Endodermal cell (in vitro differentiated cells): ENCODE results near the gene VTI1A. TPM values are rescaled to one million over a fixed set of nuclear protein-coding genes. Genes with fewer than 3 reads are reported as not detected.

ENCODE experiments used
- DNase-seq: peaks from one replicate; pipeline ENCODE4 v3.0.0-alpha.2; 2017
- H3K27ac ChIP-seq: 2 replicates; pipeline ENCODE4 v1.5.1; 2013; ENCODE audit warnings: mild to moderate bottlenecking, low read depth, low read length, moderate library complexity
- H3K27me3 ChIP-seq: 2 replicates; pipeline ENCODE4 v1.6.1; 2013; ENCODE audit warnings: mild to moderate bottlenecking, low read length, moderate library complexity; ENCODE audit not compliant: insufficient read depth, control insufficient read depth, poor library complexity, severe bottlenecking
- H3K36me3 ChIP-seq: 2 replicates; pipeline ENCODE4 v1.7.0; 2013; ENCODE audit warnings: mild to moderate bottlenecking, low read length, moderate library complexity; ENCODE audit not compliant: control insufficient read depth, insufficient read depth
- H3K4me1 ChIP-seq: one replicate; pipeline ENCODE4 v1.7.0; 2013; ENCODE audit warnings: low read length; ENCODE audit not compliant: control insufficient read depth, insufficient read depth
- H3K4me3 ChIP-seq: 2 replicates; pipeline ENCODE4 v1.5.1; 2013; ENCODE audit warnings: mild to moderate bottlenecking, low read length, moderate library complexity
- H3K9ac ChIP-seq: 2 replicates; pipeline ENCODE4 v1.6.1; 2013; ENCODE audit warnings: mild to moderate bottlenecking, low read length, moderate library complexity; ENCODE audit not compliant: poor library complexity, severe bottlenecking; ENCODE audit errors: extremely low read depth
- H3K9me3 ChIP-seq: 2 replicates; pipeline ENCODE4 v1.6.1; 2013; ENCODE audit warnings: mild to moderate bottlenecking, low read length, moderate library complexity; ENCODE audit not compliant: control insufficient read depth
- H3K27ac Mint-ChIP-seq: 2 replicates; pipeline ENCODE4 v1.8.0; 2020; ENCODE audit warnings: mixed read lengths
- H3K27me3 Mint-ChIP-seq: 2 replicates; pipeline ENCODE4 v1.8.0; 2021; ENCODE audit warnings: mild to moderate bottlenecking, mixed read lengths; ENCODE audit not compliant: insufficient read depth
- H3K36me3 Mint-ChIP-seq: 2 replicates; pipeline ENCODE4 v1.8.0; 2020; ENCODE audit warnings: low read depth, mixed read lengths
- H3K4me1 Mint-ChIP-seq: 2 replicates; pipeline ENCODE4 v1.8.0; 2020; ENCODE audit warnings: mixed read lengths
- H3K4me3 Mint-ChIP-seq: 2 replicates; pipeline ENCODE4 v1.8.0; 2020; ENCODE audit warnings: mild to moderate bottlenecking, moderate library complexity, mixed read lengths
- H3K9me3 Mint-ChIP-seq: 2 replicates; pipeline ENCODE4 v1.8.0; 2020; ENCODE audit warnings: mild to moderate bottlenecking, mixed read lengths
- WGBS, 2 experiments: methylation state at CpG; one replicate each; pipeline versions ENCODE4 v1.1.5 to v1.1.7; 2013; ENCODE audit warnings: missing lambda C conversion rate in 2 of 2, mixed read lengths in 1 of 2; ENCODE audit not compliant: insufficient coverage in 1 of 2, insufficient read length in 1 of 2; 5-methylcytosine and 5-hydroxymethylcytosine counted together
- total RNA-seq, 2 donors: library from RNA; stranded (reverse); fragmentation: NEBNext Ultra II Directional in 1 of 2; extraction: Animal tissue kit (Norgen Biotek cat#: 25700) in 1 of 2; gene quantifications; 2 replicates in 1 of 2; 3 replicates in 1 of 2; pipeline ENCODE4 v1.2.1, GENCODE V29; 2021
- TF ChIP-seq, protein P1 (sequence below): fragments of 200-600 bp; sonication (generic); conservative IDR thresholded peaks from 2 replicates; pipeline ENCODE4 v1.5.0; 2021; ENCODE audit warnings: antibody characterized with exemption, mild to moderate bottlenecking

VTI1A gene
- total RNA-seq, 2 donors from 2014 or later = 27.0 to 29.9 TPM

DNA sequence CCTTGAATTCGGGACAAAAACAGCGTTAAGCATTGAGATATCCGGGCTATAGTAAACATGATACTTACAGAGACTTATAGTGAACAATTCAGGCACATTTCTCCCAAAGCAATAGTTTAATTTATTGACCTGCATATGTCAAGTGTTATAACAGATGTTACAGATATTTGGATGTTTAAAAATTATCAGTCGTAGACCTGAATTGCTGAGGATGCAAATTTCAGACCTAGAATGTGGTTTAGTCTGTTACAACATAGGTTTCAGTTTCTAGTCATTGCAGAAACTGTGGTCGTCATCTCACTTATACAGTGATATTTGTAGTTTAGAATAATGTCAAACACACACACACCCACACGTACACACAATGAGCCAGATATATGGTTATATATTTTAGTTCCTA lies 85.2 kb downstream of the VTI1A start:
- Mint-ChIP-seq H3K4me1 (peaks cover 18% of the 10 kb centered on the region), H3K36me3 (no peaks in the 10 kb centered on the region), H3K27ac (no peak overlapping the region), H3K9me3 (no peaks in the 10 kb centered on the region), H3K27me3 (no peaks in the 10 kb centered on the region), H3K4me3 (no peak overlapping the region)
- Histone ChIP-seq H3K27me3 (no peaks in the 10 kb centered on the region), H3K9ac (no peak overlapping the region), H3K4me3 (no peak overlapping the region), H3K4me1 (peaks cover 2% of the 10 kb centered on the region), H3K9me3 (no peaks in the 10 kb centered on the region), H3K27ac (no peak overlapping the region), H3K36me3 (no peaks in the 10 kb centered on the region)
- no peak for DNase-seq
- TF ChIP-seq, protein P1, sequence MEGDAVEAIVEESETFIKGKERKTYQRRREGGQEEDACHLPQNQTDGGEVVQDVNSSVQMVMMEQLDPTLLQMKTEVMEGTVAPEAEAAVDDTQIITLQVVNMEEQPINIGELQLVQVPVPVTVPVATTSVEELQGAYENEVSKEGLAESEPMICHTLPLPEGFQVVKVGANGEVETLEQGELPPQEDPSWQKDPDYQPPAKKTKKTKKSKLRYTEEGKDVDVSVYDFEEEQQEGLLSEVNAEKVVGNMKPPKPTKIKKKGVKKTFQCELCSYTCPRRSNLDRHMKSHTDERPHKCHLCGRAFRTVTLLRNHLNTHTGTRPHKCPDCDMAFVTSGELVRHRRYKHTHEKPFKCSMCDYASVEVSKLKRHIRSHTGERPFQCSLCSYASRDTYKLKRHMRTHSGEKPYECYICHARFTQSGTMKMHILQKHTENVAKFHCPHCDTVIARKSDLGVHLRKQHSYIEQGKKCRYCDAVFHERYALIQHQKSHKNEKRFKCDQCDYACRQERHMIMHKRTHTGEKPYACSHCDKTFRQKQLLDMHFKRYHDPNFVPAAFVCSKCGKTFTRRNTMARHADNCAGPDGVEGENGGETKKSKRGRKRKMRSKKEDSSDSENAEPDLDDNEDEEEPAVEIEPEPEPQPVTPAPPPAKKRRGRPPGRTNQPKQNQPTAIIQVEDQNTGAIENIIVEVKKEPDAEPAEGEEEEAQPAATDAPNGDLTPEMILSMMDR = no peak
- WGBS, 2 experiments = 92 to 96% methylated on average over 4 of the region's 6 CpGs

- 83% methylated on average over 2 of the region's 2 CpGs; no CpG with 5 or more reads in 1 of the 2 experiments for WGBS, 2 experiments
- Histone ChIP-seq H3K36me3 (no peaks in the 10 kb centered on the region), H3K27ac (no peak overlapping the region), H3K4me1 (peaks cover 2% of the 10 kb centered on the region), H3K9ac (no peak overlapping the region), H3K9me3 (no peaks in the 10 kb centered on the region), H3K4me3 (no peak overlapping the region), H3K27me3 (no peaks in the 10 kb centered on the region)
- Mint-ChIP-seq H3K27ac (no peak overlapping the region), H3K36me3 (no peaks in the 10 kb centered on the region), H3K27me3 (no peaks in the 10 kb centered on the region), H3K4me3 (no peak overlapping the region), H3K4me1 (peaks cover 18% of the 10 kb centered on the region), H3K9me3 (no peaks in the 10 kb centered on the region)
- no peak for DNase-seq
- TF ChIP-seq, protein P1 = no peak
These were observed 85.9 kb downstream of the VTI1A start for GRCh38 chr10:112532956-112533355.

DNA sequence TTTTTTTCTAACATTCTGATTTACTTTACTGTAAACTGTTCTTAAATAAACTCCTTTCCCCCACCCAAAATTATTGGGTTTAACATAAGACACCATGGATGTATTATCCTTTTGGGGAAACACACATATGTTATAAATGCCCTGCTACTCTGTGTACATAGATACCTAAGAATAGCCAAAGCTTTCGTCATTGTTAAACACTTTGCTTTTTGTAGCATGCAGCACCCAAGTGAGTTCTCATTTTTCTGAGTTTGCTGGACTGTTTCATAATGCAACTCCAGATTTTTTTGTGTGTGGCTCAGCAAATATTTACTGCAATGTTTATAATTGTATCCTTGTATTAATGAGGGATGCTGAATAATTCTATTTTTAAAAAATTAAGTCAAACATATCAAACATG lies 86.9 kb downstream of the VTI1A start:
- no peaks in the 10 kb centered on the region for H3K27me3 Mint-ChIP-seq
- WGBS, 2 experiments = 97% methylated on average over 1 of the region's 1 CpG; no CpG with 5 or more reads in 1 of the 2 experiments
- peaks cover 16% of the 10 kb centered on the region for H3K4me1 Mint-ChIP-seq
- peaks cover 9% of the 10 kb centered on the region for H3K36me3 ChIP-seq
- peaks cover 3% of the 10 kb centered on the region for H3K36me3 Mint-ChIP-seq
- H3K9me3 ChIP-seq = no peaks in the 10 kb centered on the region
- H3K27ac Mint-ChIP-seq = no peak overlapping the region
- no peaks in the 10 kb centered on the region for H3K27me3 ChIP-seq
- H3K4me1 ChIP-seq = no peaks in the 10 kb centered on the region
- H3K9ac ChIP-seq = no peak overlapping the region
- H3K4me3 Mint-ChIP-seq = no peak overlapping the region
- DNase-seq = no peak
- TF ChIP-seq, protein P1 = no peak
- no peaks in the 10 kb centered on the region for H3K9me3 Mint-ChIP-seq
- no peak overlapping the region for H3K27ac ChIP-seq
- H3K4me3 ChIP-seq = no peak overlapping the region
